H1 (cell line): Measurements from ENCODE around the gene SFMBT2.
A peak's percentile ranks its signal among the peaks of the same experiment; 100 is the strongest.

Experiments used
- CREB1 ChIP-seq: IDR thresholded peaks from 2 replicates; pipeline ENCODE4 v1.6.1; 2012; ENCODE audit warnings: inconsistent platforms
- HDAC2 ChIP-seq, 2 experiments: fragments of 300-600 bp in 1 of 2; sonication (generic) in 1 of 2; IDR thresholded peaks; 2 replicates each; pipeline ENCODE4 v1.6.1; 2011 to 2012; ENCODE audit warnings: low read depth in 2 of 2, low read length in 2 of 2, mild to moderate bottlenecking in 2 of 2, moderate library complexity in 2 of 2, borderline replicate concordance in 1 of 2, inconsistent platforms in 1 of 2
- NRF1 ChIP-seq: IDR thresholded peaks from 2 replicates; pipeline ENCODE4 v1.6.1; 2011; ENCODE audit warnings: mild to moderate bottlenecking, low read depth, low read length, improper control_type of control experiment
- POLR2AphosphoS5 ChIP-seq: IDR thresholded peaks from 2 replicates; pipeline ENCODE4 v1.6.1; 2011; ENCODE audit warnings: low read depth, low read length

GRCh38 chr10:7407368-7408290 lies 3.2 kb downstream of the SFMBT2 start:
- peak; percentile 50; the same call in 1 of the 2 replicates for TF ChIP-seq CREB1
- TF ChIP-seq HDAC2 (IDR thresholded peaks at IDR 0.05; ENCODE audit: borderline replicate concordance in 1 of 2, low read depth in 2 of 2, low read length in 2 of 2): no peak
- TF ChIP-seq POLR2AphosphoS5: no peak; the same call in 1 of the 2 replicates
- TF ChIP-seq NRF1: no peak
